PFSK-1 (cell line): Measurements from ENCODE around the gene NXT1.

Experiments used
- POLR2AphosphoS5 ChIP-seq: IDR thresholded peaks from 2 replicates; pipeline ENCODE4 v1.6.1; 2012; ENCODE audit warnings: low read depth, mild to moderate bottlenecking, control low read depth, low read length, moderate library complexity
- SIN3A ChIP-seq: IDR thresholded peaks from 2 replicates; pipeline ENCODE4 v1.6.1; 2012; ENCODE audit warnings: mild to moderate bottlenecking, low read length, moderate library complexity, borderline replicate concordance; ENCODE audit not compliant: insufficient read depth
- TAF1 ChIP-seq: IDR thresholded peaks from 2 replicates; pipeline ENCODE4 v1.6.1; 2012; ENCODE audit warnings: low read length, control low read depth, borderline replicate concordance; ENCODE audit not compliant: insufficient read depth

DNA sequence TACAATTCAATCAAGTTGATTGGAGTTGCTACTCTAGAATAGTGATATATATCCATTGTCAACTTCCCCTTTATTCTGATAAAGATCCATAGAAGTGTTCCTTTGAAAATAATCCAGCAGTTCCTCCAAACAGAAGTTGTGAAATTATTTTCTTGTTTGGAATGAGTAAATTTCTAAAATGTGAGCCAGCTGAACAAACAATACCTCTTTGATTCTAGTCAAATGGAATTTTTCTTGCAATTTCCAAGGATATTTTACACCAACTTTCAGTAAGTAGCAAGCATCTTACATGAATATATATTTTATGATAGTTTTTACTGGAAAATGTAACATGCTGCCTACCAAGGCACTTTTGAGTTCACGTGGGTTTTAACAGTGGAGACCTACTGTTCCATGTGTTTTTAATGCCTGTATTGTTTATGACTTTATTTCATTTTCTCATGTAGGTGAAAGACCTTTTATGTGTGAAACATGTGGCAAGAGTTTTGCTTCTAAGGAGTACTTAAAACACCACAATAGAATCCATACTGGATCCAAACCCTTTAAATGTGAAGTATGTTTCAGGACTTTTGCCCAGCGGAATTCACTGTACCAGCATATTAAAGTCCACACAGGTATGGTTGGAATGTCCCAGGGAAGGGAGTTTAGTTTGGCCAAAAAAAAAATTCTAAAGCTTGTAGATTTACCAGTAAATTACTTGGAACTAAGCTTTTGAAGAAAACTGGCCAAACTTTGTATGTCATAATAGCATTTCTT, 17.9 kb downstream of the NXT1 start:
- TF ChIP-seq TAF1 (no peak), POLR2AphosphoS5 (no peak), SIN3A (no peak)
